GM19372 (cell line): ENCODE measurements around the gene FAM13A.
"Not testable (repeated sequence)": the region's sequence is repeated elsewhere in the genome, so short reads cannot be mapped to it uniquely, and the experiment has no call there.

ENCODE experiments used
- ATAC-seq: cut with Tn5 transposase; IDR thresholded peaks from one replicate; pipeline ENCODE4 v1.9.1; 2021; ENCODE audit warnings: mild to moderate bottlenecking, low read depth, moderate library complexity; ENCODE audit not compliant: unreplicated experiment

The FAM13A gene

GRCh38 chr4:89056953-89057398 is at the start of gene FAM13A:
TSS of gene FAM13A (minus strand) at chr4:89057185. CDS start at chr4:89056964, 221 bp downstream.
- ATAC-seq = no peak

GRCh38 chr4:89105726-89106125 is 48.7 kb upstream of the FAM13A start:
- ATAC-seq = no peak

- ATAC-seq = peak; percentile 96
Observed at GRCh38 chr4:89101256-89102161, 44.5 kb upstream of the FAM13A start.

GRCh38 chr4:89100853-89101252 is 43.9 kb upstream of the FAM13A start:
- ATAC-seq = peak; percentile 3

- no peak for ATAC-seq
Observed at GRCh38 chr4:89099471-89099870, 42.5 kb upstream of the FAM13A start.

GRCh38 chr4:89099034-89099433 is 42.0 kb upstream of the FAM13A start:
- no peak for ATAC-seq

GRCh38 chr4:89078300-89078699 is 21.3 kb upstream of the FAM13A start:
- no peak for ATAC-seq

GRCh38 chr4:89077761-89078160 is 20.8 kb upstream of the FAM13A start:
- ATAC-seq = no peak

- ATAC-seq = no peak
Observed at GRCh38 chr4:89072921-89073320, 15.9 kb upstream of the FAM13A start.

GRCh38 chr4:89071311-89071710 is 14.3 kb upstream of the FAM13A start:
- ATAC-seq = no peak

- ATAC-seq = peak; percentile 34
Observed at GRCh38 chr4:89070041-89070440, 13.1 kb upstream of the FAM13A start.

GRCh38 chr4:89069481-89069880 is 12.5 kb upstream of the FAM13A start:
- peak; percentile 58 for ATAC-seq

GRCh38 chr4:89067417-89067816 is 10.4 kb upstream of the FAM13A start:
- ATAC-seq = no peak

- no peak for ATAC-seq
Observed at GRCh38 chr4:89064848-89065247, 7.9 kb upstream of the FAM13A start.

- not testable (repeated sequence) for ATAC-seq
Observed at GRCh38 chr4:89057844-89058243, 859 bp upstream of the FAM13A start.

GRCh38 chr4:89056292-89056952 is 563 bp downstream of the FAM13A start:
- no peak for ATAC-seq

GRCh38 chr4:89055157-89056080 is 1.6 kb downstream of the FAM13A start:
- no peak for ATAC-seq

GRCh38 chr4:89054627-89055026 is 2.4 kb downstream of the FAM13A start:
- ATAC-seq = no peak

- ATAC-seq = no peak
Observed at GRCh38 chr4:89049853-89050252, 7.1 kb downstream of the FAM13A start.

- no peak for ATAC-seq
Observed at GRCh38 chr4:89048906-89049601, 7.9 kb downstream of the FAM13A start.
